Right hindlimb (tissue), 1 donor: Measurements from ENCODE around the gene TNFRSF1A.

ENCODE experiments used
- DNase-seq: peaks from one replicate; pipeline ENCODE4 v3.0.0-alpha.2; 2018

The TNFRSF1A gene

DNA sequence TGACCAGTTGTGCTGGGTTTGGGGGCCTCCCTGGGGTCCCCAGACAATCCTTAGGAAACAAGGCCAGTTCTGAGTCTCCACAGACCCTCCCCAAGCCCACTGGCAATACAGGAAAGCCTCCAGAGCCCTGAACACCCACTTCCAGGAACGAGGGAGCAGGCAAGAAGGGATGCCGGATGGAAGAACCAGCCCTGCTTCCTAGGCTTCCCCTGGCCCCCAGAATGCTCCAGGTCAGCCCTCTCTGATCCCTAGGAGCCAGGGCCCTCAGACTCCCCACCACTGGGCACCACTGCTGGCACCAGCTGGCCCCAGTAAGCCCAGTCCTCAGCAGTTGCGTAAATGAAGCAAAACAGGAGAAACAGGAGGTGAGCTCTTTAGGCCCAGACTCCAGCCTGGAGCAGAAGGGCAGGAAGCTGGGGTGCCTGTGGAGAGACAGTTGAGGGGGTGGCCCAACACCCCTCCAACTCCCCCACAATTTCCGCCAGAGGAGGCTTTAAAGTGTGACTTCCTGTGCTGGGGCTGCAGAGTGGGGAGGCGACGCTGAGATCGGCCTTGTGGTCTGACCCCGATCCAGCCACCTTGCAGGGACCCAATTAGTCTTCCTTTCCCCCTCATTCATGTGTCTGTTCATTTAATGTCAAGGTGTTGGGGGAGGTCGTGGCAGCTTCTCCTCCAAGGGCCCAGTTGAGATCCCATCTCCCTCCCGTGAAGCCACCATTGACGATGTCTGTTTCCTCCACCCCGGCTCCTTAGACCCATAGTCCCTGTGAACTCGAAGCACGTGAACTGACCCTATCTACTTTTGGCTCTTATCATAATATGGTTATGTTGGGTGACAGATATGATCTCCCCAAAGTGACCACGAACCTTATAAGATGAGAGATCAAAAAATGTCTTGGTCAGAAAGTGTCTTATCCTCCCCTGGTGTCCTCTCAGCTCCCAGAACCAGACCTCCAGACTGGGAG, 4.7 kb downstream of the TNFRSF1A start:
- no peak for DNase-seq

- peak; percentile 95 for DNase-seq
Observed at GRCh38 chr12:6336079-6336888, 5.6 kb downstream of the TNFRSF1A start.

- peak; percentile 79 for DNase-seq
Observed at GRCh38 chr12:6335451-6336078, 6.3 kb downstream of the TNFRSF1A start.

- no peak for DNase-seq
Observed at GRCh38 chr12:6334940-6335450, 6.9 kb downstream of the TNFRSF1A start.

DNA sequence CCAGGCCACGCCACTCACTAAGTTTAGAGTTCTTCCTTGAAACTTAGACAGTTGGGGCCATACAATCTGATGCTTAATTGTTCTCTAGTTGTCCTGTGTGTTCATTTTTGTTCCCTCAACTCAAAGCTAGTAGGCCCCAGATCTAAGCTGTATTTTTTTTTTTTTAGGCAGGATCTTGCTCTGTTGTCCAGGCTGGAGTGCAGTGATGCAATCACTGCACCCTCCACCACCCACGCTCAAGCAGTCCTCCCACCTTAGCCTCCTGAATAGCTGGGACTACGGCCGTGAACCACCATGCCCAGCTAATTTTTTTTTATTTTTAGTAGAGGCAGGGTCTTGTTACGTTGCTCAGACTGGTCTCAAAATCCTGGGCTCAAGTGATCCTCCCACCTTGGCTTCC, 7.5 kb downstream of the TNFRSF1A start:
- no peak for DNase-seq

DNA sequence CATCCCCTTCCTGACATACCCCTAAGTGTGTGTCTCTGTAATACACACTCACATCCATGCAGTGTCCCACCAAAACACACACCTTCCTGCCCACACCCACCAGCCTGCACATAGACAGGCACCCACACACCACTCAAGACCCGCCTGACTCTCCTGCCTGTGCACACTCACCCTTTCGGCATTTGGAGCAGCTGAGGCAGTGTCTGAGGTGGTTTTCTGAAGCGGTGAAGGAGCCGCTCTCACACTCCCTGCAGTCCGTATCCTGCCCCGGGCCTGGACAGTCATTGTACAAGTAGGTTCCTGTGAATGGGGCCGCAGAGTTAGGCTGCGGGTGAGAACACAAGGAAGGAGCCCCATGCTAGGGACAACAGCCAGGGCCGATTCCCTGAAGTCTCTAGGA, 8.3 kb downstream of the TNFRSF1A start:
- DNase-seq: no peak

- DNase-seq: no peak
Observed at GRCh38 chr12:6333029-6333428, 8.8 kb downstream of the TNFRSF1A start.

DNA sequence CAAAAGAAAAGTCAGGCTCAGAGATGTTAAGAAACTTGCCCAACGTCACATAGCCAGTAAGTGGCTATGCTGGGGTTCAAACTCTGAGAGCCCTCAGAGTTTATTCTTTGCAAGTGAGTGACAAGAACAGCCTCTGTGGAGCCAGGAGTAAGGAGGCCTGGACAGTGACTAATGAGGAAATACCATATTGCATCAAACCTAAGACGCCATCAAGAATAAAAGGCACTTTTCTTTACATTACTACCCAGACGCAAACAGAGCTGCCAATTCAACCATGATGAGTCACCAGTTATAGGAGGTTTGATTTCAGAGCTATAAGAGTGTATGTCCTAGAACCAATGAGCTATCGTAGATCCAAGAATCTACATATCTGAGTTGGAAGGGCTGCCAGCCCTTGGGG, 9.4 kb downstream of the TNFRSF1A start:
- DNase-seq: no peak

- no peak for DNase-seq
Observed at GRCh38 chr12:6330999-6331714, 10.7 kb downstream of the TNFRSF1A start.

DNA sequence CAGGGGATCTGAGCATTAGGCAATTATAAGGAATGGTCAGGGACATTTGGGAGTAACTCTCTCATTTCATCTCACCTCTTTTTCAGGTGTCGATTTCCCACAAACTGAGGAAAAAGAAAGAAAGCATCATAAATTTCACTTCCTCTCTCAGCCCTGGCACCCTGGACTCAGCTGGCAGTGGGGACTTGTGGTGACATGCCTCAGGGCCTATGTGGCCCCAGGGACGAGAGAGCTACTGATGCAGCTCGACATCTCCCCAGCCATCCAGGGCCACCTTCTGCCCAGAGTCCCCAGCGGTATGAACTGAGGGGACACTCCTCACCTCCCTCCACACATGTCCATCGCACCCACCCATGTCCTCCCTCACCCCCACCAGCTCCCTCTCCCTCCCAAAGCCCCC, 11.7 kb downstream of the TNFRSF1A start:
- no peak for DNase-seq

- DNase-seq: no peak
Observed at GRCh38 chr12:6329703-6330064, 12.2 kb downstream of the TNFRSF1A start.

- DNase-seq: no peak
Observed at GRCh38 chr12:6328945-6329702, 12.8 kb downstream of the TNFRSF1A start.

DNA sequence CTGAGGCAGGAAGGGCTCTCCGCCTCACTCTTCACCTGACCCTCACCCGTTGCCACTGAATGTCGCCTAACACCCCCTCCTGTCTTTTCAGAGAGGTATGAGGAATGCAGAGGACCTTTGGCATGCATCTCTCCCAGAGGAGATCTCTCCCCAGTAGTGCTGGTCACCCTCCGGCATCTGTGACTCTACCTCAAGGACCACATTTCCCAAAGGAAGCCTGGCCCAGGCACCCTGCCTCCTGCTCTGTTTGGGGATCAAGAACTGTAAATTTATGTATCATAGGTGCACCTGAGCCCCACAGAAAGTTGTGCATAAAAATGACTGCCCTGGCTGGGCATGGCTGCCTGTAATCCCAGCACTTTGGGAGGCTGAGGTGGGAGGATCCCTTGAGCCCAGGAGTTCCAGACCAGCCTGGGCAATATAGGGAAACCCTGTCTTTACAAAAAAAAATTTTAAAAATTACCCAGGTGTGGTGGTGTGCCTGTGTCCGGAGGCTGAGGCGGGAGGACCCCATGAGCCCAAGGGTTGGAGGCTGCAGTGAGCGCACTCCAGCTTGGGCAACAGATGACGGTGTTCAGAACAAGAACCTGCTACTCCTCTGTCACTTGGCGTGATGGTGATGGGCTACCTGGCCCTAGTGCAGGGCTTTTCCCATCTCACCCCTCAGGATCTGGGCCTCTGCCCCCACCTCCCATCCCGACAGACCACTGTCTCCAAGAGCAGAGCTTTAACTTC, 13.7 kb downstream of the TNFRSF1A start:
- no peak for DNase-seq

DNA sequence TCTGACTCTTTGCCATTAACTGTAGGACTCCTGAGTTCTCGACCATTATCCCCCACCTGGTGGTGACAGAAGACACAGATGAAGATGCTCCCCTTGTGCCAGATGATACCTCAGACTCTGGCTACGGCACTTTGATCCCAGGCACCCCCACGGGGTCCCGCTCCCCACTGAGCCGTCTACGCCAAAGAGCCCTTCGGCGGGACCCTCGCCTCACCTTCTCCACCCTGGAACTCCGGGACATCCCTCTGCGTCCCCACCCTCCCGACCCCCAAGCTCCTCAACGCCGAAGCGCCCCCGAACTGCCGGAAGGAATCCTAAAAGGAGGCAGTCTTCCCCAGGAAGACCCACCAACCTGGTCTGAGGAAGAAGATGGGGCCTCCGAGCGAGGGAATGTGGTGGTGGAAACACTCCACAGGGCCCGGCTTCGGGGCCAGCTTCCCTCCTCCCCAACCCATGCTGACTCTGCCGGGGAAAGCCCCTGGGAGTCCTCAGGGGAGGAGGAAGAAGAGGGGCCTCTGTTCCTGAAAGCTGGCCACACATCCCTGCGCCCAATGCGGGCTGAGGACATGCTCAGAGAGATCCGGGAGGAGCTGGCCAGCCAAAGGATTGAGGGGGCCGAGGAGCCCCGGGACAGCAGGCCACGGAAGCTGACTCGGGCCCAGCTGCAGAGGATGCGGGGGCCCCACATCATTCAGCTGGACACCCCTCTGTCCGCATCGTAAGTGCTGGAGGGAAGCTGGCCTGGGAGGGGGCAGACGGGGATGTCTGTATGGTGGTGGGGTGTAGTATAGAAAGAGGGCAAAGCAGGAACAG, 14.4 kb downstream of the TNFRSF1A start:
- peak; percentile 54 for DNase-seq

GRCh38 chr12:6326316-6327228, 15.3 kb downstream of the TNFRSF1A start:
- DNase-seq: peak; percentile 69

- no peak for DNase-seq
Observed at GRCh38 chr12:6324936-6325750, 16.7 kb downstream of the TNFRSF1A start.

GRCh38 chr12:6323995-6324711, 17.7 kb downstream of the TNFRSF1A start:
- DNase-seq: no peak
